SKM-1 treated with dmso at 0.1 percent for 144 hours (cell line): ENCODE measurements around the gene TIMM50.

ENCODE experiments used
- DNase-seq: peaks from one replicate; lab custom pipeline; 2025; ENCODE audit not compliant: unreplicated experiment; lab: John Stamatoyannopoulos, UW

Gene TIMM50

GRCh38 chr19:39498798-39499642 lies 18.4 kb downstream of the TIMM50 start, which contains the start of gene DLL3:
Gene DLL3 (plus strand): TSS chr19:39498947. CDS start chr19:39498975, 28 bp downstream.
- DNase-seq = no peak

GRCh38 chr19:39499932-39500331 lies 19.3 kb downstream of the TIMM50 start:
- no peak for DNase-seq

- no peak for DNase-seq
Observed at GRCh38 chr19:39500543-39500942, 19.9 kb downstream of the TIMM50 start.

GRCh38 chr19:39501340-39501739 lies 20.7 kb downstream of the TIMM50 start:
- DNase-seq = no peak

- peak; percentile 60 for DNase-seq
Observed at GRCh38 chr19:39502640-39503417, 22.2 kb downstream of the TIMM50 start.

GRCh38 chr19:39506598-39506943 lies 25.9 kb downstream of the TIMM50 start:
- DNase-seq = no peak

GRCh38 chr19:39506944-39507714 lies 26.5 kb downstream of the TIMM50 start:
- peak; percentile 72 for DNase-seq

GRCh38 chr19:39507715-39508364 lies 27.2 kb downstream of the TIMM50 start:
- DNase-seq = no peak

- no peak for DNase-seq
Observed at GRCh38 chr19:39508629-39509028, 28.0 kb downstream of the TIMM50 start.

GRCh38 chr19:39509233-39509632 lies 28.6 kb downstream of the TIMM50 start:
- DNase-seq = no peak

GRCh38 chr19:39512988-39513387 lies 32.4 kb downstream of the TIMM50 start:
- no peak for DNase-seq

GRCh38 chr19:39514840-39515550 lies 34.4 kb downstream of the TIMM50 start, which contains the start of gene SELENOV:
Gene SELENOV (plus strand): TSS chr19:39515139. CDS start chr19:39515213, 74 bp downstream.
- DNase-seq = no peak

GRCh38 chr19:39515551-39516191 lies 35.0 kb downstream of the TIMM50 start:
- no peak for DNase-seq

GRCh38 chr19:39516270-39516669 lies 35.6 kb downstream of the TIMM50 start:
- DNase-seq = no peak

- no peak for DNase-seq
Observed at GRCh38 chr19:39517432-39517831, 36.8 kb downstream of the TIMM50 start.

- DNase-seq = no peak
Observed at GRCh38 chr19:39518458-39518857, 37.8 kb downstream of the TIMM50 start.

- DNase-seq = no peak
Observed at GRCh38 chr19:39518975-39519374, 38.3 kb downstream of the TIMM50 start.

- no peak for DNase-seq
Observed at GRCh38 chr19:39520541-39521484, 40.2 kb downstream of the TIMM50 start.

- DNase-seq = no peak
Observed at GRCh38 chr19:39524495-39524894, 43.9 kb downstream of the TIMM50 start.
